KBM-7 (cell line): ENCODE measurements around the gene NOA1.

Experiments used
- DNase-seq: peaks from one replicate; pipeline ENCODE4 v3.0.0-alpha.2; 2015
- in situ Hi-C: fragments of 300-500 bp; cut with MboI; formaldehyde crosslinking; loops from 2 replicates; pipeline ENCODE4 v1.14.3; 2020; ENCODE audit warnings: low sequenced_read_pairs, low pct_unique_long_range_greater_than_20kb, mixed read lengths

The NOA1 gene

DNA sequence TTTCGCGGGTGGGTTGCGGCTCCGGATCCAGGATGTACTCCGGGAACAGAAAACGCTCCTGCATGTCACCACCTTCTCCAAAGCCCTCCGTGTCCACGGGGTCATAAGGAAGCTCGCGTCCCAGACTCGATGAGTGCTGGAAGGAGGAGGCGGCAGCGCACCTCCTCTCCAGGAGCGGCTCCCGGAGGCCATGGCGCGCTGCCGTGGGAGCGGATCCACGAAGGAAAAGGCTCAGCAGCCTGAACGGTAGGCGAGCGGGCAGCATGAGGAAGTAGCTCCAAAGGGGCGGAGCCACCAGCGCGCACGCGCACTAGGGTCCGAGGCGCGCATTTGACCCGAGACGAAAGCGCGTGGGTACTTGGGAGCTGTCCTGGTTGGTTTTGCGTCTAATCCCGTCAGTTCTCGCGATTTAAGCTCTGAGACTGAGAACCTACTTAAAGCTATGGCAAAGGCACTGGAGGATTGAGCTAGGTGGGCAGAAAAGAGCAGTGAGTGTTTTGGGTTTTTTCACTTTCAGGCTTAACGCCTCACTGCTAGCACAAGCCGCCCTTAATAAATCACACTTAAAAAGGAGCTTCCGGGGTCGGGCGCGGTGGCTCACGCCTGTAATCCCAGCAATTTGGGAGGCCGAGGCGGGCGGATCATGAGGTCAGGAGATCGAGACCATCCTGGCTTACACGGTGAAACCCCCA lies at the start of gene NOA1:
Gene NOA1 (minus strand): TSS at position 286 of the 692 bp plus-strand sequence. CDS start 21 bp downstream, at position 265.
- peak; percentile 100 for DNase-seq
- in situ Hi-C loops, result no loop called here

DNA sequence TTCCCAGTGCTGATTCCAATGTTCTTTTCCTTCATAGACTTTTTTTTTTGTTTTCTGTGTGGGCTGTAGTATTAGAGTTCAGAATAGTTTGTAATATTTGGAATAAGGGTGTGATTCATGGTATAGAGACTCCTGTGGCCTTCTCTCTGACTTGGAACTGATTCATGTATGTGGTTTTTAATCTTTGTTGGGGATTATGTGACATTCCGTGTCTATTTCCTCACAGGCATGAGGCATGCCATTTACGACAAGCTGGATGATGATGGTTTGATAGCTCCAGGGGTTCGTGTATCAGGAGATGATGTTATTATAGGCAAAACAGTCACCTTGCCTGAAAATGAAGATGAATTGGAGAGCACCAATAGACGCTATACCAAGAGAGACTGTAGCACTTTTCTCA lies 45.7 kb upstream of the NOA1 start:
- DNase-seq, result no peak
- in situ Hi-C loops, result no loop called here

DNA sequence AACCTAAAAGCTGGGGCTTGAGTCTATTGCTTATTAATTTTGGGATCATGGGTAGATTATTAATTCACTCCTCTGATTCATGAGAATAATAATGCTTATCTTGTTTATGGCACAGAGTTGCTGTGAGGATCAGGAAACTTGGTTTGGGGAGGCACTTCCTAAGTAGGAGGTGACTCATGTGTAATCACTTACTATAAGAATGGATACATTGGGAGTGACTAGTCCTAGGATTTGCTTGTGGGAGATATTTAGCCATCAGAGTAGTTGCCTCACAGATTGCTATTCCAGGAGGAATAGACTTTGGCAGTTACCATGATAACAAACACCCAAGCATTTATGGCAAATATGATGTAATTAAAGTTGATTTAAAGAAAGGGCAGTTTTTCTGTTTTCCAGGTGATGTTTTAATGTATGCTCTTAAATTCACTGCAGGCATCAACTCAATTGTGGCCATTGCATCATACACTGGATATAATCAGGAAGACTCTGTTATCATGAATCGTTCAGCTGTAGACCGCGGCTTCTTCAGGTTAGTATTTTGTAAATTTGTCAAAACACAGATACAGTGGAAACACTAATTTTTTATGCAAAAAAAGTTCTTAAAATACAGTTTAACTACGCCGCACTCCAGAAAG lies 43.2 kb upstream of the NOA1 start:
- in situ Hi-C loops, result no loop called here
- DNase-seq, result no peak

DNA sequence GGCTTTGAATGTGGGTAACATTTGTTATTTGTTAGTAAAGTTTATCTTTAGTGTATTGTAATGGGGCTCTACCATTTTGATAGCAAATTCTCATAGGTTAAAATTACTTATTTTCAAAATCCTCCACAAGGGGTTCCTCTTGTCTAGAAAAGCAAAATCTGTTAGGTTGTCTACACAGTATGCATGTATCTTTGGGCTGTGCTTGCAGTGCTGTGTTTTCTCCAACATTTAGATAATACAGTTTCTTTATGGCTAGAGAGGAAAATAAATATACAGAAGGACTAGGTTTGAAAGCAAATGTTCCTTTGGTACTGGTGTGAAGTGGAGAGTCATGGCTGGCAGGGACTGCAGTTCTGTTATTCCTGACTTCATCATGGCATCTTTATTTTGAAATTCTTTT lies 41.6 kb upstream of the NOA1 start:
- in situ Hi-C loops, result no loop called here
- DNase-seq, result no peak

- in situ Hi-C loops, result no loop called here
- DNase-seq, result no peak
Measured at GRCh38 chr4:57013543-57014120, 36.2 kb upstream of the NOA1 start.

- no peak for DNase-seq
- in situ Hi-C loops, result no loop called here
Measured at GRCh38 chr4:56999751-57000150, 22.3 kb upstream of the NOA1 start.

GRCh38 chr4:56995525-56995924 lies 18.1 kb upstream of the NOA1 start:
- no peak for DNase-seq
- in situ Hi-C loops, result no loop called here

DNA sequence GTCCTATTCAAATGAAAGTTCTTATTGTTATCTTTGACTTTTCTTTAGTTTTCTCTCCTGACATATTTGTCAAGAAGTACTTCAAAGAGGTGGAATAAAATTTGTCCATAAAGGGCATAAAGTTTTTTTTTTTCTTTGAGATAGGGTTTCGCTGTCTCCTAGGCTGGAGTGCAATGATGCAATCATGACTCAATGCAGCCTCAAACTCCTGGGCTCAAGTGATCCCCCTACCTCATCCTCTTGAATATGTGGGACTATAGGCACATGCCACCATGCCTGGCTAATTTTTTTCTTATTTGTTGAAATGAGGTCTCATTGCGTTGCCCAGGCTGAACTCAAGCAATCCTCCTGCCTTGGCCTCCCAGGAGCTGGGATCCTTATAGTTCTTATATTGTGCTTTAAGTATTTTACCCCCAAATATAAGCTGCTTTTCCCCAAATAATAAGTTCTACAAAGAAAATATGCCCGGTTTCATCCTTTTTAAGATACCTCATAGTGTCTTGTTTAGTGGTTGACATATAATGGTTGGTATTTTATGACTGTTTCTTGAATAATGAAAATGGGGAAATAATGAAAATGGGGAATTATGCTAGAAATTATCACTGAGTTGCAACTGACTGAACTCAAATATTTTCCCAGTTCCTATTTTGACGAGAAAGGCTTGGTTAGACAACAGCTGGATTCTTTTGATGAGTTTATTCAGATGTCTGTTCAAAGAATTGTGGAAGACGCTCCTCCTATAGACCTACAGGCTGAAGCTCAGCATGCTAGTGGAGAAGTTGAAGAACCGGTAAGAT lies 12.9 kb upstream of the NOA1 start:
- in situ Hi-C loops, result no loop called here
- no peak for DNase-seq

GRCh38 chr4:56986952-56987351 lies 9.5 kb upstream of the NOA1 start:
- no peak for DNase-seq
- in situ Hi-C loops, result no loop called here

DNA sequence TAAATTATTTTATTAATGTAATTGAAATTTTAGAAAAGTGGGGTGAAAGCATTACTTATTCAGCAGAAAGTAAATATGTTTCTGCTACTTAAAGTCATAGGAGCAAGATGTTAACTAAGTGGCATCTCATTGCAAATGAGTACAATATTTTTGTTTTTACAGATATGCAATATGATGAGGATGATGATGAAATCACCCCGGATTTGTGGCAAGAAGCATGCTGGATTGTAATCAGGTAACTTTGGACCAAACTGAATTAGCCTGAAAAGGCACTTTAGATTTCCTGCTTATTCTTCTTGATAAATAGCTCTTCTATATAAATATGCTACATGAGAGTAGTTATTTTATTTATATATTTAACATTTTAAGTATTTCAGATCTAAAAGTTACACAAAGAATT lies 8.8 kb upstream of the NOA1 start:
- in situ Hi-C loops, result no loop called here
- no peak for DNase-seq

DNA sequence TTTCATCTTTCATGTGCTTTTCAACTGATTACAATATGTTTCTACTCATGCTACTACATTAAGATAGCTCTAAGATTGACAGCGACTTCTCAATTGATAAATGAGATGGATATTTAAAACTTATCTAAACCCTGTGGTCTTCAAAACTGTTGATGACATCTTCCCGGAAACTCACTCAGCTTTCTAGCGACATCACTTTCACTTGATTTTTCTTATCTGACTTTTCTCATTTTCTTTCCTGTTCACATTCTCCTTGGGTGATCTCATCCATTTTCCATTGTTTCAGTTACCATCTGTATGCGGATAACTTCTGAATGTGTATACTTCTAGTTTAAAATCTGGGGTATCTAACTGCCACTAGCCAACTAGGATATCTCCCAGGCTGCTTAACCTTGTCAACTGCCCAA lies 4.4 kb upstream of the NOA1 start:
- no peak for DNase-seq
- in situ Hi-C loops, result no loop called here

- in situ Hi-C loops, result no loop called here
- peak; percentile 64 for DNase-seq
Measured at GRCh38 chr4:56979421-56980072, 2.1 kb upstream of the NOA1 start.

- peak; percentile 93 for DNase-seq
- in situ Hi-C loops, result no loop called here
Measured at GRCh38 chr4:56978750-56979303, 1.4 kb upstream of the NOA1 start, which contains the start of gene POLR2B. Gene POLR2B (plus strand): TSS chr4:56978896. CDS start chr4:56978986, 90 bp downstream.

GRCh38 chr4:56976837-56977320 lies 527 bp downstream of the NOA1 start:
- in situ Hi-C loops, result no loop called here
- DNase-seq, result no peak

DNA sequence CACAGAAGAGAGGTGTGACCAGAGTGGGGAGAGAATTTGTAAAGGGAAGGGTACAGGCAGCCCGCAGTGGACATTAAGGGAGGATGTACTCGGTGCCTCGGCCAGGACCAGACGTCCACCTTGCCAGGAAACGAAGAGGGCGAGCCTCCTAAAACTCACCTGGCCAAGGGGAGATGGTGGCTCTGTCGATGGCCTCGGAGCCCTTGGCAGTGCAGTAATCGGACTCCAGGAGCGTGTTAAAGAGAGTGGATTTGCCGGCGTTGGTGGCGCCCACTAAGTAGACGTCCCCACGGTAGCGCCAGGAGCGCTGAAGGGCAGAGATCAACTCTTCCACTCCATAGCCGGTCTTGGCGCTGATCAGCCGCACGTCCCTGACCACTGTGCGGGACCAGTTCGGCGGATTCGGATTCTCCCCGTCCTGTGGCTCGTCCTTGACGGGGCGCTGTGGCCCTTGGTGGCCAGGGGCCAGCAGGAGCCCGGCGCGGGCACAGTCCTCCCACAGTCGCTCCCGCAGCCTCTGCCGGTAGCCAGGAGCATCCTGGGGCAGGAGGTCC lies 1.0 kb downstream of the NOA1 start:
- DNase-seq, result peak; percentile 23
- in situ Hi-C loops, result no loop called here

GRCh38 chr4:56973336-56973735 lies 4.1 kb downstream of the NOA1 start:
- in situ Hi-C loops, result no loop called here
- no peak for DNase-seq

GRCh38 chr4:56972809-56973208 lies 4.6 kb downstream of the NOA1 start:
- no peak for DNase-seq
- in situ Hi-C loops, result no loop called here

- in situ Hi-C loops, result no loop called here
Measured at GRCh38 chr4:56972389-56972788, 5.0 kb downstream of the NOA1 start.

DNA sequence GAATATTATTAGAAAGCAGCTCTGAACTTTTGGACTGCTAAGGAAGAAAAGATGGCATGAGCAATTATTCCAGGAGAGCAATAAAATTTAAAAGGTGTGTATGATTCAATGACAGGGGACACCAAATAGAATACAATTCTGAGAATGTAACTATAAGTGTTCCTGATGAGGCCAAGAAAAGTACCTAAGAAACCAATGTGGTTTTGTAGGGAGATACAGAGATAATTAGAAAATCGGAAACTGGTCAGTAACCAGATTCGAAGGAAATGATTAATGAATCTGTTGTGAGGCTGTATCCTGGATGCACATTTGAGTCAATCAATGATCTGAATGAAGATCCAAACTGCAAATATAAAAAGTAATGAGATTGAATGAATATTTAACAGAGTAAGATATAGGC lies 6.0 kb downstream of the NOA1 start:
- in situ Hi-C loops, result no loop called here
- DNase-seq, result no peak

More at GRCh38 chr4:56972389-56972788, 5.0 kb downstream of the NOA1 start:
- DNase-seq, result no peak
